ENCODE results near the gene NECAB3.
A peak's percentile ranks its signal among the peaks of the same experiment; 100 is the strongest.

Gene NECAB3

DNA sequence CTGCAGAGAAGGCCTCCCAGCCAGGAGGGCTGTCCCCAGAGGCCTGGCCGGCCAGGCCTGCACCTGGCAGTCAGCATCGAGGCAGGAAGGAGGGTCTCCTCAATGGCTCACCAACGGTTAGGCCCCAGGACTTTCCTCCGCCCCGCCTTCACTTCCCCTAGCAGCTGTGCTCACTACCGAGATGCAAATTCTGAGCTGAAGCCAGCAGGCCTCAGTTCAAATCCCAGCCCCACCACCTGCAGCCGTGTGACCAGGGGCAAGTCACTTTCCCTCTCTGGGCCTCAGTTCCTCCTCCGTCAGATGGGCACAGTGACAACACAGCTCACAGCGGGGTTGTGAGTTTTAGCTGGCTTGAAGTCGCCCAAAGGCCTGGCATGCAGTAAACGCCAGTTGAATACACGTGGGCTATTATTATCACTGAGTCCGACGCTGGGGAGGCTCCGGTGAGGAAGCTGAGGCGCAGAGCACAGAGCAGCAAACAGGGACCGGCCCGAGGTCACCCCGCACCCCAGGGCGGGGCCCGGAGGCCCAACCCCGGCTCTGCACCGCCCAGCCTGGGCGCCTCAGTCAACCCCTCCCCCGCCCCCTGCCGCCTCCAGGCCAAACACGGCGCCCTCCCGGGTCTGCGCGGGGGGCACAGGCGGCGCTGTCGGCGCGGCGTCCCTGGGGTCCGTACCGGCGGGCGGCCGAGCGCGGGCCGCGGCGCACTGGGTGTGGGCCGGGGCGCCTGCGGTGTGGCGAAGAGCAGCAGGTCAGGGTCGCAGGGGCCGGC, 11.3 kb upstream of the NECAB3 start:
- Histone ChIP-seq H3K4me1 (ENCODE audit: insufficient read depth, low read length, severe bottlenecking) (peaks cover 87% of the 10 kb centered on the region), H3K4me2 (ENCODE audit: low read length) (peak overlapping the region; percentile 88), H3K36me3 (ENCODE audit: insufficient read depth, low read length) (peaks cover 8% of the 10 kb centered on the region; the same call in 1 of the 2 replicates), H3K9me3 (ENCODE audit: low read length) (no peaks in the 10 kb centered on the region), H3K9ac (ENCODE audit: low read length) (peak overlapping the region; percentile 94), H3K27me3 (ENCODE audit: insufficient read depth, low read length) (no peaks in the 10 kb centered on the region), H3K79me2 (ENCODE audit: insufficient read depth, low read length) (peaks cover 26% of the 10 kb centered on the region), H3F3A (ENCODE audit: insufficient read depth, low read length) (no peaks in the 10 kb centered on the region), H3K4me3 (ENCODE audit: low read depth, low read length, poor library complexity, severe bottlenecking) (peak overlapping the region; percentile 75), H2AFZ (ENCODE audit: low read length) (no peak overlapping the region), H3K27ac (ENCODE audit: low read depth, low read length, poor library complexity, severe bottlenecking) (peak overlapping the region; percentile 99), H3K9me2 (ENCODE audit: low read depth, low read length) (no peaks in the 10 kb centered on the region), H4K20me1 (ENCODE audit: insufficient read depth, low read length) (no peaks in the 10 kb centered on the region)
- TF ChIP-seq EZH2 (IDR thresholded peaks at IDR 0.05; ENCODE audit: borderline replicate concordance, low read length), result no peak
- TF ChIP-seq, protein P1, sequence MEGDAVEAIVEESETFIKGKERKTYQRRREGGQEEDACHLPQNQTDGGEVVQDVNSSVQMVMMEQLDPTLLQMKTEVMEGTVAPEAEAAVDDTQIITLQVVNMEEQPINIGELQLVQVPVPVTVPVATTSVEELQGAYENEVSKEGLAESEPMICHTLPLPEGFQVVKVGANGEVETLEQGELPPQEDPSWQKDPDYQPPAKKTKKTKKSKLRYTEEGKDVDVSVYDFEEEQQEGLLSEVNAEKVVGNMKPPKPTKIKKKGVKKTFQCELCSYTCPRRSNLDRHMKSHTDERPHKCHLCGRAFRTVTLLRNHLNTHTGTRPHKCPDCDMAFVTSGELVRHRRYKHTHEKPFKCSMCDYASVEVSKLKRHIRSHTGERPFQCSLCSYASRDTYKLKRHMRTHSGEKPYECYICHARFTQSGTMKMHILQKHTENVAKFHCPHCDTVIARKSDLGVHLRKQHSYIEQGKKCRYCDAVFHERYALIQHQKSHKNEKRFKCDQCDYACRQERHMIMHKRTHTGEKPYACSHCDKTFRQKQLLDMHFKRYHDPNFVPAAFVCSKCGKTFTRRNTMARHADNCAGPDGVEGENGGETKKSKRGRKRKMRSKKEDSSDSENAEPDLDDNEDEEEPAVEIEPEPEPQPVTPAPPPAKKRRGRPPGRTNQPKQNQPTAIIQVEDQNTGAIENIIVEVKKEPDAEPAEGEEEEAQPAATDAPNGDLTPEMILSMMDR (IDR thresholded peaks at IDR 0.05; ENCODE audit: low read length), result no peak

DNA sequence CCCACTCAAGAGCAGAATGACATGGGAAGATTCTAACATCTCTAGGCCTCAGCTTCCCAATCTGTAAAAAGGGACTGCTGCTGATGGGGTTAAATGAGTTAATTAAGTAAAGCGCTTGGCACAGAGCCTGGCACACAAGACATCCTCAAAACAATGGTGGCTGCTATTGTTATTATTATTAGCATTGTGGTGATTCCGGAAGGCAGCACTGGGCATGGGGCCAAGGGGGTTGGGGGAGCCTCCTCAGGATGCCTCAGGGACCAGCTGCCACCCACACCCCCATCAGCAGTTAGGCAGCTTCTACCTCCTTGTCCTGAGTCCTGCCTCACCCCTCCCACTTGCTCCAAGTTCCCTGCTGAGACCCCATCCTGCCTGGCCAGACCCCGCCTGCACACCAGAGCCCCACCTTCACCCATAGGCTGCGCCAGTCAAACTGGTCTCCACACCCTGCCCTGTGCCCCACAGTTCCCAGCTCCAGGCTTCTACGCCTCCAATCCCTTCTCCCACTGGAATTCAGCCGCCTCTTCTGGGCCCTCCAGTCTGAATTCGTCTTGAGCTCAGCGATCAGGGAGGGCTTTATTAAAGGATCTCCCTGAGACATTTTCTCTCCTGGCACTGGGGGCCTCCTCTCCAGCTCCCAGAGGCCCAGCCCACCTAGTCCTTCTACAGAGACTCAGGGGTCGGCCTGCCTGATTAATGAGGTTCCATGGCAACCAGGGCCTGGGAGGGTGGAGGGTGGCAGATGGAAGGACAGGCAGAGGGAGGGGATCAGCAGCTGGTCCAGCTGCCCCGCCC, 10.5 kb upstream of the NECAB3 start:
- Histone ChIP-seq H3K9me3 (ENCODE audit: low read length) (no peaks in the 10 kb centered on the region), H3K27ac (ENCODE audit: low read depth, low read length, poor library complexity, severe bottlenecking) (peak overlapping the region; percentile 99), H2AFZ (ENCODE audit: low read length) (no peak overlapping the region), H3K9ac (ENCODE audit: low read length) (peak overlapping the region; percentile 94), H3K4me1 (ENCODE audit: insufficient read depth, low read length, severe bottlenecking) (peaks cover 87% of the 10 kb centered on the region), H3K79me2 (ENCODE audit: insufficient read depth, low read length) (peaks cover 26% of the 10 kb centered on the region), H3K27me3 (ENCODE audit: insufficient read depth, low read length) (no peaks in the 10 kb centered on the region), H3K9me2 (ENCODE audit: low read depth, low read length) (no peaks in the 10 kb centered on the region), H3F3A (ENCODE audit: insufficient read depth, low read length) (no peaks in the 10 kb centered on the region), H4K20me1 (ENCODE audit: insufficient read depth, low read length) (no peaks in the 10 kb centered on the region), H3K4me2 (ENCODE audit: low read length) (peak overlapping the region; percentile 88), H3K4me3 (ENCODE audit: low read depth, low read length, poor library complexity, severe bottlenecking) (peak overlapping the region; percentile 75), H3K36me3 (ENCODE audit: insufficient read depth, low read length) (peaks cover 14% of the 10 kb centered on the region; the same call in 1 of the 2 replicates)
- TF ChIP-seq, protein P1 (IDR thresholded peaks at IDR 0.05; ENCODE audit: low read length), result no peak
- TF ChIP-seq EZH2 (IDR thresholded peaks at IDR 0.05; ENCODE audit: borderline replicate concordance, low read length), result no peak

DNA sequence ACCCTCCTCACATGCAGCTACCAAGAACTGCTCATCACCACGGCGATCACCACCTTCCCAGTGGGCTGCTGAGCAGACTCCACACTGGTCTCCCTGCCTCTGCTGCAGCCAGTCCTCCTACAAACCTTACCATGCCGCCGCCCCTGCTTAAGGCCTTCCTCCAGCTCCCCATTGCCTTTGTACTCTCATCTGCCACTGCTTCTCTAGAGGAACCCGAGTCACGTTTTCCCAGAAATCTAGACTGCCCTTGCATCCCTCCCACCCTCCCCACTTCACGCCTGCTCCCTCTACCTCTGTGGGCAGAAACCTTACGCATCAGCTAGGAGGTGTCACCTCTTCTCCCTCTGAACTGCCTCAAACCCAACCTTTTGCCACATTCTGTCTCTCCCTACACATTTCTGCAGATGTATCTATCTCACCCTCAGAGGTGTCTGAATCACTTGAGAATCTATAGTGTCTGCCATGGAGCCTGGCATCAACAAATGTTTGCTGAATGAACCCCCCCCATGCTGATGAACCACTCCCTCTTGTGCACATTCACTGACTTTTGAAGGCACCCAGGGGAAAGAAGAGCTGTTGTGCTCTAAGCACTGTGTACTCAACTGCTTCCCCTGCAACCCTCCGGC, 7.6 kb upstream of the NECAB3 start:
- Histone ChIP-seq H3K4me3 (ENCODE audit: low read depth, low read length, poor library complexity, severe bottlenecking) (peak overlapping the region; percentile 37), H3K79me2 (ENCODE audit: insufficient read depth, low read length) (peaks cover 26% of the 10 kb centered on the region), H3K9ac (ENCODE audit: low read length) (peak overlapping the region; percentile 62; the same call in 1 of the 2 replicates), H3K4me1 (ENCODE audit: insufficient read depth, low read length, severe bottlenecking) (peaks cover 77% of the 10 kb centered on the region), H2AFZ (ENCODE audit: low read length) (no peak overlapping the region), H3K9me3 (ENCODE audit: low read length) (no peaks in the 10 kb centered on the region), H3K9me2 (ENCODE audit: low read depth, low read length) (no peaks in the 10 kb centered on the region), H3K27ac (ENCODE audit: low read depth, low read length, poor library complexity, severe bottlenecking) (peak overlapping the region; percentile 99), H4K20me1 (ENCODE audit: insufficient read depth, low read length) (no peaks in the 10 kb centered on the region), H3K4me2 (ENCODE audit: low read length) (peak overlapping the region; percentile 60), H3F3A (ENCODE audit: insufficient read depth, low read length) (no peaks in the 10 kb centered on the region), H3K36me3 (ENCODE audit: insufficient read depth, low read length) (peaks cover 42% of the 10 kb centered on the region), H3K27me3 (ENCODE audit: insufficient read depth, low read length) (no peaks in the 10 kb centered on the region)
- no peak for TF ChIP-seq EZH2 (IDR thresholded peaks at IDR 0.05; ENCODE audit: borderline replicate concordance, low read length)
- TF ChIP-seq, protein P1 (IDR thresholded peaks at IDR 0.05; ENCODE audit: low read length), result no peak
